Left lung (tissue), 10 donors: Measurements from ENCODE around the gene PWWP2B. TPM values are rescaled to one million over a fixed set of nuclear protein-coding genes. Genes with fewer than 3 reads are reported as not detected.

ENCODE experiments used
- ATAC-seq: fragments of 200-7000 bp; cut with Tn5 transposase; one replicate; pipeline ENCODE4 v1.9.1; 2020; ENCODE audit warnings: moderate library complexity
- DNase-seq, 4 donors: peaks; one replicate each; pipeline ENCODE4 v3.0.0-alpha.2; 2013 to 2020
- H3K27ac ChIP-seq, 2 donors: fragments of 200-600 bp; sonication (generic) in 1 of 2; one replicate each; pipeline versions ENCODE4 v1.5.0 to v1.8.0; 2020 to 2021
- H3K27me3 ChIP-seq, 2 donors: fragments of 200-600 bp; sonication (generic) in 1 of 2; one replicate each; pipeline versions ENCODE4 v1.5.0 to v1.8.0; 2020 to 2021
- H3K36me3 ChIP-seq, 2 donors: fragments of 200-600 bp; sonication (generic) in 1 of 2; one replicate each; pipeline versions ENCODE4 v1.5.0 to v1.8.0; 2020 to 2021
- H3K4me1 ChIP-seq, 2 donors: fragments of 200-600 bp; one replicate each; pipeline ENCODE4 v1.8.0; 2021
- H3K4me3 ChIP-seq, 2 donors: fragments of 200-600 bp; sonication (generic) in 1 of 2; one replicate each; pipeline versions ENCODE4 v1.5.0 to v1.8.0; 2020 to 2021; ENCODE audit warnings: mild to moderate bottlenecking in 1 of 2
- H3K9me3 ChIP-seq, 2 donors: fragments of 200-600 bp; sonication (generic) in 1 of 2; one replicate each; pipeline versions ENCODE4 v1.5.0 to v1.8.0; 2020 to 2021
- intact Hi-C, 2 donors: fragments of 100-400 bp; cut with DNase I; formaldehyde crosslinking; loops; one replicate each; pipeline versions ENCODE4 v1.11.2 to v1.14.2; 2022
- polyA plus RNA-seq, 6 donors: library from polyadenylated mRNA; unstranded; fragments of 120-200 nt; gene quantifications; one replicate each; pipeline ENCODE4 v1.2.1, GENCODE V29; 2013; ENCODE audit not compliant: insufficient read length in 6 of 6
- total RNA-seq, 2 donors: library from RNA; stranded (reverse); fragmentation: NEBNext Ultra II Directional; extraction: Animal tissue kit (Norgen Biotek cat#: 25700); gene quantifications; one replicate each; pipeline ENCODE4 v1.2.1, GENCODE V29; 2021
- TF ChIP-seq, protein P1 (sequence below), 2 donors: fragments of 200-600 bp; sonication (generic) in 1 of 2; IDR thresholded peaks; one replicate each; pipeline versions ENCODE4 v1.5.0 to v1.8.0; 2021; ENCODE audit warnings: antibody characterized with exemption in 2 of 2
- donor health status: DM: no; HTN: yes; CAD: no.
- donor health status: DM: no; HTN: no; CAD: no.

Gene PWWP2B
- total and polyA plus RNA-seq, 8 donors: 8.4 to 23.2 (median 11.0) TPM

- DNase-seq (peak in 1 of 4 donors; percentile 54), ATAC-seq (no peak)
- intact Hi-C loops: no loop called here
- TF ChIP-seq, protein P1, sequence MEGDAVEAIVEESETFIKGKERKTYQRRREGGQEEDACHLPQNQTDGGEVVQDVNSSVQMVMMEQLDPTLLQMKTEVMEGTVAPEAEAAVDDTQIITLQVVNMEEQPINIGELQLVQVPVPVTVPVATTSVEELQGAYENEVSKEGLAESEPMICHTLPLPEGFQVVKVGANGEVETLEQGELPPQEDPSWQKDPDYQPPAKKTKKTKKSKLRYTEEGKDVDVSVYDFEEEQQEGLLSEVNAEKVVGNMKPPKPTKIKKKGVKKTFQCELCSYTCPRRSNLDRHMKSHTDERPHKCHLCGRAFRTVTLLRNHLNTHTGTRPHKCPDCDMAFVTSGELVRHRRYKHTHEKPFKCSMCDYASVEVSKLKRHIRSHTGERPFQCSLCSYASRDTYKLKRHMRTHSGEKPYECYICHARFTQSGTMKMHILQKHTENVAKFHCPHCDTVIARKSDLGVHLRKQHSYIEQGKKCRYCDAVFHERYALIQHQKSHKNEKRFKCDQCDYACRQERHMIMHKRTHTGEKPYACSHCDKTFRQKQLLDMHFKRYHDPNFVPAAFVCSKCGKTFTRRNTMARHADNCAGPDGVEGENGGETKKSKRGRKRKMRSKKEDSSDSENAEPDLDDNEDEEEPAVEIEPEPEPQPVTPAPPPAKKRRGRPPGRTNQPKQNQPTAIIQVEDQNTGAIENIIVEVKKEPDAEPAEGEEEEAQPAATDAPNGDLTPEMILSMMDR (IDR thresholded peaks at IDR 0.05): no peak
- peaks cover 25 to 42% of the 10 kb centered on the region in 2 donors for H3K4me1 ChIP-seq
- no peaks in the 10 kb centered on the region for H3K27me3 ChIP-seq
- H3K27ac ChIP-seq: no peak overlapping the region
- no peaks in the 10 kb centered on the region for H3K9me3 ChIP-seq
- no peak overlapping the region for H3K4me3 ChIP-seq
- no peaks in the 10 kb centered on the region for H3K36me3 ChIP-seq
Measured at GRCh38 chr10:132423966-132424861, 27.2 kb downstream of the PWWP2B start.

DNA sequence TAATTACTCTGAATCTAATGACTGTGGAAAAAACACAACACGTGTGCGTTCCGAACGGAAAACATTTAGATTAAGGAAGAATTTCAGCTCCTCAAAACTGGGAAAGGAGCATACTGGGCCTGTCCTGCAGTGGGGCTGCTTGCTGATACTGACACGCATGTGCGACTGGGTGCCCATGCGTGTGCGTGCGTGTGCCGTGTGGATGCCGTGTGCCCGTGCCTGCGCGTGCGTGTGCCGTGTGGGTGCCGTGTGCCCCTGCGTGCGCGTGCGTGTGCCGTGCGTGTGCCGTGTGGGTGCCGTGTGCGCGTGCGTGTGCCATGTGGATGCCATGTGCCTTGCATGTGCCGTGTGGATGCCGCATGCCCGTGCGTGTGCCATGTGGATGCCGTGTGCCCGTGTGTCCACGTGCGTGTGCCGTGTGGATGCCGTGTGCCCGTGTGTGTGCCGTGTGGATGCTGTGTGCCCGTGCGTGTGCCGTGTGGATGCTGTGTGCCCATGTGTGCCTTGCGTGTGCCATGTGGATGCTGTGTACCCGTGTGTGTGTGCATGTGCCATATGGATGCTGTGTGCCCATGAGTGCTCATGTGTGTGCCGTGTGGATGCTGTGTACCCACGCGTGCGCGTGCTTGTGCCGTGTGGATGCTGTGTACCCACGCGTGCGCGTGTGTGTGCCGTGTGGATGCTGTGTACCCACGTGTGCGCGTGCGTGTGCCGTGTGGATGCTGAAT lies 28.2 kb downstream of the PWWP2B start:
- intact Hi-C loops: no loop called here
- Histone ChIP-seq H3K36me3 (no peaks in the 10 kb centered on the region), H3K9me3 (no peaks in the 10 kb centered on the region), H3K4me3 (no peak overlapping the region), H3K27me3 (no peaks in the 10 kb centered on the region), H3K4me1 (peaks cover 25 to 39% of the 10 kb centered on the region in 2 donors), H3K27ac (no peak overlapping the region)
- no peak for ATAC-seq
- TF ChIP-seq, protein P1 (IDR thresholded peaks at IDR 0.05): no peak
- peak in 1 of 4 donors; percentile 54 for DNase-seq

DNA sequence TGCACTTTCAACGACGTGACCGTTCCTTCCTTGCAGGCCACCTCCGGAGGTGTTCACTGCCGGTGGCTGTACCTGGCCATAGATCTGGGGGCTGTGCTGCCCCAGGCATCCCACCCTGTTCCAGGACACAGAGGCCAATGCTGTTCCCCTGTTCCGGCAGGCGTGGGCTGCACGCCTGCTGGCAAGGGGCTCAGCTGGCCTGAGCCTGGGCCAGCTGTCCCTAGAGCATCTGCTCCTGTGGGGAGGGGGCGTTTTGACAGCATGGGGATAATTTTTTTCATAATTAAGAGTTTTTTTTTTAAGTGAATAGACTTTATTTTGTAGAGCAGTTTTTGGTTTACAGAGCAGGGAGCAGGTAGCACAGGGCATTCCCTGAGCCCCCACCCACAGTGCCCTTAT lies 28.8 kb downstream of the PWWP2B start:
- Histone ChIP-seq H3K27ac (no peak overlapping the region), H3K4me1 (peaks cover 19 to 33% of the 10 kb centered on the region in 2 donors), H3K9me3 (no peaks in the 10 kb centered on the region), H3K4me3 (no peak overlapping the region), H3K27me3 (no peaks in the 10 kb centered on the region), H3K36me3 (no peaks in the 10 kb centered on the region)
- no peak for DNase-seq
- intact Hi-C loops: no loop called here
- TF ChIP-seq, protein P1 (IDR thresholded peaks at IDR 0.05): no peak
- no peak for ATAC-seq

GRCh38 chr10:132427006-132427771 lies 30.2 kb downstream of the PWWP2B start:
- TF ChIP-seq, protein P1 (IDR thresholded peaks at IDR 0.05): no peak
- Histone ChIP-seq H3K27ac (no peak overlapping the region), H3K27me3 (no peaks in the 10 kb centered on the region), H3K4me3 (no peak overlapping the region), H3K36me3 (no peaks in the 10 kb centered on the region), H3K9me3 (no peaks in the 10 kb centered on the region), H3K4me1 (peaks cover 5 to 19% of the 10 kb centered on the region in 2 donors)
- no peak for ATAC-seq
- peak in 1 of 4 donors; percentile 50 for DNase-seq
- intact Hi-C loops: no loop called here
